HG03066 (cell line): Measurements from ENCODE around the gene RPL36AL.

ENCODE experiments used
- ATAC-seq: cut with Tn5 transposase; IDR thresholded peaks from one replicate; pipeline ENCODE4 v1.9.1; 2021; ENCODE audit warnings: low read depth; ENCODE audit not compliant: unreplicated experiment

RPL36AL gene

GRCh38 chr14:49582113-49582977 lies 38.1 kb downstream of the RPL36AL start:
- ATAC-seq: no peak

GRCh38 chr14:49581209-49582112 lies 39.0 kb downstream of the RPL36AL start:
- ATAC-seq: no peak

- ATAC-seq: no peak
Measured at GRCh38 chr14:49579841-49580240, 40.6 kb downstream of the RPL36AL start.

- no peak for ATAC-seq
Measured at GRCh38 chr14:49578141-49578540, 42.3 kb downstream of the RPL36AL start.

GRCh38 chr14:49574038-49574437 lies 46.4 kb downstream of the RPL36AL start:
- ATAC-seq: no peak

GRCh38 chr14:49569281-49569680 lies 51.1 kb downstream of the RPL36AL start:
- ATAC-seq: no peak
